Liver (tissue), 9 donors: ENCODE measurements around the gene RAPGEF4. TPM values are rescaled to one million over a fixed set of nuclear protein-coding genes. Genes with fewer than 3 reads are reported as not detected.

Experiments
- DNase-seq: peaks from one replicate; pipeline ENCODE4 v3.0.0-alpha.2; 2017; ENCODE audit warnings: low spot score
- H3K27ac ChIP-seq, 2 donors: one replicate each; pipeline ENCODE4 v1.7.0; 2013; ENCODE audit warnings: inconsistent platforms in 2 of 2, low read length in 2 of 2, control low read depth in 1 of 2, low read depth in 1 of 2, mild to moderate bottlenecking in 1 of 2
- H3K27me3 ChIP-seq, 4 donors: one replicate each; pipeline versions ENCODE4 v1.6.1 to v1.7.0; 2013; ENCODE audit warnings: low read length in 3 of 4, inconsistent platforms in 1 of 4, mild to moderate bottlenecking in 1 of 4, moderate library complexity in 1 of 4; ENCODE audit not compliant: control insufficient read depth in 4 of 4, insufficient read depth in 4 of 4
- H3K36me3 ChIP-seq, 4 donors: one replicate each; pipeline versions ENCODE4 v1.6.1 to v1.7.0; 2013; ENCODE audit warnings: low read length in 3 of 4, mild to moderate bottlenecking in 3 of 4, low read depth in 1 of 4, moderate library complexity in 1 of 4; ENCODE audit not compliant: control insufficient read depth in 4 of 4, insufficient read depth in 3 of 4
- H3K4me1 ChIP-seq, 4 donors: one replicate each; pipeline versions ENCODE4 v1.6.1 to v1.7.0; 2013; ENCODE audit warnings: low read length in 3 of 4, mild to moderate bottlenecking in 3 of 4, moderate library complexity in 1 of 4; ENCODE audit not compliant: control insufficient read depth in 4 of 4, insufficient read depth in 4 of 4
- H3K4me3 ChIP-seq, 3 donors: one replicate each; pipeline versions ENCODE4 v1.6.1 to v1.7.0; 2013; ENCODE audit warnings: low read length in 3 of 3, control low read depth in 1 of 3, low read depth in 1 of 3, mild to moderate bottlenecking in 1 of 3
- H3K9ac ChIP-seq, 2 donors: one replicate each; pipeline ENCODE4 v1.7.0; 2013; ENCODE audit warnings: low read length in 2 of 2, mild to moderate bottlenecking in 2 of 2, moderate library complexity in 2 of 2, control low read depth in 1 of 2, low read depth in 1 of 2
- H3K9me3 ChIP-seq, 4 donors: one replicate each; pipeline versions ENCODE4 v1.6.1 to v1.7.0; 2013; ENCODE audit warnings: low read length in 3 of 4; ENCODE audit not compliant: control insufficient read depth in 4 of 4
- ATF3 ChIP-seq: IDR thresholded peaks from 2 replicates; pipeline ENCODE4 v1.6.1; 2016; ENCODE audit warnings: antibody characterized with exemption
- CTCF ChIP-seq: fragments of 150-350 bp; IDR thresholded peaks from 2 replicates; pipeline ENCODE4 v1.5.1; 2017; ENCODE audit warnings: improper control_type of control experiment, low read depth, low read length; ENCODE audit not compliant: missing input control
- EGR1 ChIP-seq, 2 donors: IDR thresholded peaks; 2 replicates each; pipeline ENCODE4 v1.6.1; 2016 to 2018; ENCODE audit warnings: antibody characterized with exemption in 2 of 2, low read depth in 2 of 2
- FOXA1 ChIP-seq: IDR thresholded peaks from 2 replicates; pipeline ENCODE4 v1.6.1; 2016; ENCODE audit warnings: antibody characterized with exemption
- FOXA2 ChIP-seq: IDR thresholded peaks from 2 replicates; pipeline ENCODE4 v1.6.1; 2016; ENCODE audit warnings: antibody characterized with exemption
- GABPA ChIP-seq, 2 donors: IDR thresholded peaks in 1 of 2; conservative IDR thresholded peaks in 1 of 2; 2 replicates each; pipeline ENCODE4 v1.6.1; 2016; ENCODE audit warnings: antibody characterized with exemption in 2 of 2, mild to moderate bottlenecking in 1 of 2, moderate library complexity in 1 of 2
- HNF4A ChIP-seq, 2 donors: conservative IDR thresholded peaks; 2 replicates each; pipeline ENCODE4 v1.6.1; 2016; ENCODE audit warnings: antibody characterized with exemption in 2 of 2, mild to moderate bottlenecking in 2 of 2
- HNF4G ChIP-seq: IDR thresholded peaks from 2 replicates; pipeline ENCODE4 v1.6.1; 2016; ENCODE audit warnings: antibody characterized with exemption
- JUND ChIP-seq, 2 donors: IDR thresholded peaks; 2 replicates each; pipeline ENCODE4 v1.6.1; 2016; ENCODE audit warnings: antibody characterized with exemption in 2 of 2
- MAX ChIP-seq: IDR thresholded peaks from 2 replicates; pipeline ENCODE4 v1.6.1; 2016; ENCODE audit warnings: antibody characterized with exemption
- NR2F2 ChIP-seq: IDR thresholded peaks from 2 replicates; pipeline ENCODE4 v1.6.1; 2016; ENCODE audit warnings: antibody characterized with exemption
- RAD21 ChIP-seq, 2 donors: IDR thresholded peaks; 2 replicates each; pipeline ENCODE4 v1.6.1; 2016; ENCODE audit warnings: antibody characterized with exemption in 2 of 2, mild to moderate bottlenecking in 2 of 2
- RXRA ChIP-seq, 2 donors: IDR thresholded peaks; 2 replicates each; pipeline ENCODE4 v1.6.1; 2017 to 2018; ENCODE audit warnings: antibody characterized with exemption in 2 of 2, mild to moderate bottlenecking in 1 of 2
- SP1 ChIP-seq: IDR thresholded peaks from 2 replicates; pipeline ENCODE4 v1.6.1; 2018; ENCODE audit warnings: antibody characterized with exemption, mild to moderate bottlenecking
- TAF1 ChIP-seq: conservative IDR thresholded peaks from 2 replicates; pipeline ENCODE4 v1.6.1; 2016; ENCODE audit warnings: antibody characterized with exemption, mild to moderate bottlenecking
- YY1 ChIP-seq: IDR thresholded peaks from 2 replicates; pipeline ENCODE4 v1.6.1; 2016; ENCODE audit warnings: antibody characterized with exemption, mild to moderate bottlenecking
- WGBS: extraction: QIAGEN DNeasy Blood & Tissue Kit; methylation state at CpG from one replicate; pipeline ENCODE4 v1.1.7; 2013; 5-methylcytosine and 5-hydroxymethylcytosine counted together
- polyA plus RNA-seq, 2 donors: library from polyadenylated mRNA; stranded (reverse) in 1 of 2; unstranded in 1 of 2; fragments of 200-250 nt in 1 of 2; fragments of >200 nt in 1 of 2; fragmentation: Nextera tagmentation in 1 of 2; extraction: Ambion mirVana in 1 of 2; gene quantifications; one replicate each; pipeline versions ENCODE4 v1.2.1 to v1.2.3, GENCODE V29; 2013 to 2015
- total RNA-seq, 2 donors: library from RNA; depleted of rRNA; stranded (reverse); fragments of >200 nt; gene quantifications; one replicate each; pipeline ENCODE4 v1.2.3, GENCODE V29; 2014
- TF ChIP-seq, protein P1 (sequence below): IDR thresholded peaks from 2 replicates; pipeline ENCODE4 v1.6.1; 2016; ENCODE audit warnings: antibody characterized with exemption, mild to moderate bottlenecking
- TF ChIP-seq, protein P2 (sequence below): IDR thresholded peaks from 2 replicates; pipeline ENCODE4 v1.6.1; 2016; ENCODE audit warnings: antibody characterized with exemption
- donor health status: healthy.
- donor health status: healthy.
- donor health status: healthy.
- donor health status: healthy.
- donor health status: healthy.

Gene RAPGEF4
- total and polyA plus RNA-seq, 4 donors, result 1.5 to 18.2 (median 8.3) TPM

- TF ChIP-seq, protein P1, sequence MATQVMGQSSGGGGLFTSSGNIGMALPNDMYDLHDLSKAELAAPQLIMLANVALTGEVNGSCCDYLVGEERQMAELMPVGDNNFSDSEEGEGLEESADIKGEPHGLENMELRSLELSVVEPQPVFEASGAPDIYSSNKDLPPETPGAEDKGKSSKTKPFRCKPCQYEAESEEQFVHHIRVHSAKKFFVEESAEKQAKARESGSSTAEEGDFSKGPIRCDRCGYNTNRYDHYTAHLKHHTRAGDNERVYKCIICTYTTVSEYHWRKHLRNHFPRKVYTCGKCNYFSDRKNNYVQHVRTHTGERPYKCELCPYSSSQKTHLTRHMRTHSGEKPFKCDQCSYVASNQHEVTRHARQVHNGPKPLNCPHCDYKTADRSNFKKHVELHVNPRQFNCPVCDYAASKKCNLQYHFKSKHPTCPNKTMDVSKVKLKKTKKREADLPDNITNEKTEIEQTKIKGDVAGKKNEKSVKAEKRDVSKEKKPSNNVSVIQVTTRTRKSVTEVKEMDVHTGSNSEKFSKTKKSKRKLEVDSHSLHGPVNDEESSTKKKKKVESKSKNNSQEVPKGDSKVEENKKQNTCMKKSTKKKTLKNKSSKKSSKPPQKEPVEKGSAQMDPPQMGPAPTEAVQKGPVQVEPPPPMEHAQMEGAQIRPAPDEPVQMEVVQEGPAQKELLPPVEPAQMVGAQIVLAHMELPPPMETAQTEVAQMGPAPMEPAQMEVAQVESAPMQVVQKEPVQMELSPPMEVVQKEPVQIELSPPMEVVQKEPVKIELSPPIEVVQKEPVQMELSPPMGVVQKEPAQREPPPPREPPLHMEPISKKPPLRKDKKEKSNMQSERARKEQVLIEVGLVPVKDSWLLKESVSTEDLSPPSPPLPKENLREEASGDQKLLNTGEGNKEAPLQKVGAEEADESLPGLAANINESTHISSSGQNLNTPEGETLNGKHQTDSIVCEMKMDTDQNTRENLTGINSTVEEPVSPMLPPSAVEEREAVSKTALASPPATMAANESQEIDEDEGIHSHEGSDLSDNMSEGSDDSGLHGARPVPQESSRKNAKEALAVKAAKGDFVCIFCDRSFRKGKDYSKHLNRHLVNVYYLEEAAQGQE, result no peak
- no peak for TF ChIP-seq NR2F2
- no peak for TF ChIP-seq JUND (IDR thresholded peaks at IDR 0.05)
- TF ChIP-seq HNF4A (conservative IDR thresholded peaks at IDR 0.05), result no peak
Measured at GRCh38 chr2:173040729-173041128, 305.1 kb downstream of the RAPGEF4 start (continued).

GRCh38 chr2:173043476-173043875 lies 307.8 kb downstream of the RAPGEF4 start:
- no peak for DNase-seq
- H3K36me3 ChIP-seq, result no peaks in the 10 kb centered on the region
- TF ChIP-seq RAD21 (IDR thresholded peaks at IDR 0.05) (peak in 1 of 2 donors; percentile 21), TAF1 (no peak), CTCF (no peak), ATF3 (no peak), MAX (no peak), FOXA1 (no peak), EGR1 (IDR thresholded peaks at IDR 0.05; ENCODE audit: low read depth in 2 of 2) (no peak), HNF4G (no peak), YY1 (no peak), FOXA2 (no peak), NR2F2 (no peak), SP1 (peak; percentile 45), HNF4A (conservative IDR thresholded peaks at IDR 0.05) (peak; percentile 22 to 62), RXRA (IDR thresholded peaks at IDR 0.05) (peak; percentile 6 to 14), JUND (IDR thresholded peaks at IDR 0.05) (peak in 1 of 2 donors; percentile 17), GABPA (IDR thresholded peaks at IDR 0.05 in 1 of 2, conservative IDR thresholded peaks at IDR 0.05 in 1 of 2) (no peak)
- TF ChIP-seq, protein P1, result no peak
- TF ChIP-seq, protein P2, sequence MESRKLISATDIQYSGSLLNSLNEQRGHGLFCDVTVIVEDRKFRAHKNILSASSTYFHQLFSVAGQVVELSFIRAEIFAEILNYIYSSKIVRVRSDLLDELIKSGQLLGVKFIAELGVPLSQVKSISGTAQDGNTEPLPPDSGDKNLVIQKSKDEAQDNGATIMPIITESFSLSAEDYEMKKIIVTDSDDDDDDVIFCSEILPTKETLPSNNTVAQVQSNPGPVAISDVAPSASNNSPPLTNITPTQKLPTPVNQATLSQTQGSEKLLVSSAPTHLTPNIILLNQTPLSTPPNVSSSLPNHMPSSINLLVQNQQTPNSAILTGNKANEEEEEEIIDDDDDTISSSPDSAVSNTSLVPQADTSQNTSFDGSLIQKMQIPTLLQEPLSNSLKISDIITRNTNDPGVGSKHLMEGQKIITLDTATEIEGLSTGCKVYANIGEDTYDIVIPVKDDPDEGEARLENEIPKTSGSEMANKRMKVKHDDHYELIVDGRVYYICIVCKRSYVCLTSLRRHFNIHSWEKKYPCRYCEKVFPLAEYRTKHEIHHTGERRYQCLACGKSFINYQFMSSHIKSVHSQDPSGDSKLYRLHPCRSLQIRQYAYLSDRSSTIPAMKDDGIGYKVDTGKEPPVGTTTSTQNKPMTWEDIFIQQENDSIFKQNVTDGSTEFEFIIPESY, result no peak
- no peak overlapping the region for H3K4me3 ChIP-seq
- 60% methylated on average over 8 of the region's 8 CpGs for WGBS
- no peaks in the 10 kb centered on the region for H3K27me3 ChIP-seq
- H3K4me1 ChIP-seq, result peaks cover 0 to 6% (median 2%) of the 10 kb centered on the region in 4 donors
- no peaks in the 10 kb centered on the region for H3K9me3 ChIP-seq
- H3K27ac ChIP-seq, result peak overlapping the region; percentile 55 to 74
- H3K9ac ChIP-seq, result peak overlapping the region in 1 of 2 donors; percentile 68
